Panc1 (cell line): ENCODE data around the gene DDX28. TPM values are rescaled to one million over a fixed set of nuclear protein-coding genes. Genes with fewer than 3 reads are reported as not detected.
"Not testable (repeated sequence)": the region's sequence is repeated elsewhere in the genome, so short reads cannot be mapped to it uniquely, and the experiment has no call there.

Experiments used
- ATAC-seq: fragments of 200-7000 bp; cut with Tn5 transposase; 2 replicates; pipeline ENCODE4 v1.9.1; 2020; ENCODE audit warnings: mild to moderate bottlenecking, moderate library complexity
- BruUV-seq: library from RNA; stranded (reverse); fragments of 400-500 nt; replicated peaks from 2 replicates; lab custom pipeline; 2021; lab: Mats Ljungman, UMichigan
- CTCF ChIA-PET: fragments of 300-600 bp; sonication (Branson Sonifier 250); formaldehyde crosslinking; loops from one replicate; lab custom pipeline; 2022; ENCODE audit warnings: antibody characterized with exemption; lab: Charles Lee
- POLR2A ChIA-PET: fragments of 300-600 bp; sonication (Branson Sonifier 250); formaldehyde crosslinking; loops from one replicate; lab custom pipeline; 2022; ENCODE audit warnings: antibody characterized with exemption; lab: Charles Lee
- DNase-seq: peaks from one replicate; pipeline ENCODE4 v3.0.0-alpha.2; 2010; ENCODE audit warnings: low read depth, low spot score
- H3K27ac ChIP-seq: 2 replicates; pipeline ENCODE4 v1.5.1; 2011; ENCODE audit warnings: mild to moderate bottlenecking, low read length, inconsistent platforms
- H3K27me3 ChIP-seq: fragments of 200-500 bp; sonication (Bioruptor generic); 2 replicates; pipeline ENCODE4 v1.6.0; 2014; ENCODE audit warnings: low read length, inconsistent platforms; ENCODE audit not compliant: control insufficient read depth, insufficient read depth
- H3K36me3 ChIP-seq: fragments of 200-500 bp; sonication (Bioruptor generic); 2 replicates; pipeline ENCODE4 v1.5.1; 2014; ENCODE audit warnings: inconsistent platforms, mild to moderate bottlenecking, low read length, moderate library complexity; ENCODE audit not compliant: control insufficient read depth, insufficient read depth
- H3K4me1 ChIP-seq: 2 replicates; pipeline ENCODE4 v1.5.1; 2011; ENCODE audit warnings: inconsistent platforms, mild to moderate bottlenecking, low read length, moderate library complexity; ENCODE audit not compliant: control insufficient read depth, insufficient read depth
- H3K4me3 ChIP-seq, 2 experiments: 2 replicates each; pipeline ENCODE4 v1.5.1; 2011 to 2012; ENCODE audit warnings: low read depth in 2 of 2, low read length in 2 of 2, mild to moderate bottlenecking in 2 of 2, inconsistent platforms in 1 of 2, moderate library complexity in 1 of 2
- H3K9me3 ChIP-seq: fragments of 200-500 bp; sonication (Bioruptor generic); 2 replicates; pipeline ENCODE4 v1.5.1; 2014; ENCODE audit warnings: low read depth, mild to moderate bottlenecking, inconsistent platforms, low read length, moderate library complexity; ENCODE audit not compliant: control insufficient read depth, insufficient read depth
- CTCF ChIP-seq: fragments of 450-650 bp; IDR thresholded peaks from 2 replicates; pipeline ENCODE4 v1.5.1; 2017; ENCODE audit warnings: mild to moderate bottlenecking
- POLR2AphosphoS5 ChIP-seq: IDR thresholded peaks from 2 replicates; pipeline ENCODE4 v1.6.1; 2012; ENCODE audit warnings: mild to moderate bottlenecking, low read depth, low read length, moderate library complexity
- REST ChIP-seq, 2 experiments: IDR thresholded peaks; 2 replicates each; pipeline ENCODE4 v1.6.1; 2011 to 2012; ENCODE audit warnings: low read depth in 2 of 2, control low read depth in 1 of 2, low read length in 1 of 2, mild to moderate bottlenecking in 1 of 2, moderate library complexity in 1 of 2; ENCODE audit not compliant: insufficient read depth in 1 of 2
- SIN3A ChIP-seq: IDR thresholded peaks from 2 replicates; pipeline ENCODE4 v1.6.1; 2012; ENCODE audit warnings: low read depth, mild to moderate bottlenecking, low read length, moderate library complexity, borderline replicate concordance; ENCODE audit not compliant: insufficient read depth
- TCF7L2 ChIP-seq: IDR thresholded peaks from 2 replicates; pipeline ENCODE4 v1.6.1; 2011; ENCODE audit warnings: mild to moderate bottlenecking, low read depth, low read length, inconsistent platforms
- in situ Hi-C: cut with HindIII; loops from 2 replicates; pipeline ENCODE4 v1.10.0; 2016; ENCODE audit warnings: low sequenced_read_pairs, low pct_unique_long_range_greater_than_20kb
- intact Hi-C: fragments of 100-400 bp; cut with micrococcal nuclease; formaldehyde crosslinking; loops from one replicate; pipeline ENCODE4 v1.10.0; 2022; ENCODE audit not compliant: unreplicated experiment
- total RNA-seq: library from RNA; stranded (reverse); gene quantifications from one replicate; pipeline ENCODE4 v1.2.1, GENCODE V29; 2021; ENCODE audit not compliant: unreplicated experiment

Gene DDX28
- total RNA-seq, 1 experiment from 2014 or later, result 8.4 TPM

- DNase-seq, result no peak
- no peak for TF ChIP-seq TCF7L2
- no peak for TF ChIP-seq CTCF
- TF ChIP-seq REST (IDR thresholded peaks at IDR 0.05; ENCODE audit: insufficient read depth in 1 of 2, low read depth in 2 of 2, low read length in 1 of 2), result no peak
- no peak for TF ChIP-seq SIN3A
- no peak for TF ChIP-seq POLR2AphosphoS5
- Histone ChIP-seq H3K4me1 (no peaks in the 10 kb centered on the region), H3K9me3 (no peaks in the 10 kb centered on the region), H3K27ac (no peak overlapping the region), H3K27me3 (no peaks in the 10 kb centered on the region), H3K4me3 (no peak overlapping the region), H3K36me3 (no peaks in the 10 kb centered on the region)
- CTCF ChIA-PET, result interaction anchor here (0.7 kb wide), 1 partner anchor 117 kb away, joined by 7 read pairs; no protein-coding TSS in a partner anchor
- intact Hi-C loops (no loop called here), in situ Hi-C loops (no loop called here)
- BruUV-seq, result no TSS peak
- no peak for ATAC-seq
- POLR2A ChIA-PET, result no interaction called here
Measured at GRCh38 chr16:68000450-68000849, 22.6 kb downstream of the DDX28 start.

- ChIA-PET CTCF (interaction anchor here (0.7 kb wide), 1 partner anchor 117 kb away, joined by 7 read pairs; no protein-coding TSS in a partner anchor), POLR2A (no interaction called here)
- H3K36me3 ChIP-seq, result no peaks in the 10 kb centered on the region
- intact Hi-C loops, result no loop called here
- no peaks in the 10 kb centered on the region for H3K9me3 ChIP-seq
- no peaks in the 10 kb centered on the region for H3K27me3 ChIP-seq
- BruUV-seq, result no TSS peak
- ATAC-seq (no peak), DNase-seq (no peak)
- H3K4me1 ChIP-seq, result no peaks in the 10 kb centered on the region
- no peak overlapping the region for H3K27ac ChIP-seq
- no peak overlapping the region for H3K4me3 ChIP-seq
- in situ Hi-C loops, result no loop called here
- TF ChIP-seq TCF7L2 (no peak), REST (IDR thresholded peaks at IDR 0.05; ENCODE audit: insufficient read depth in 1 of 2, low read depth in 2 of 2, low read length in 1 of 2) (no peak), POLR2AphosphoS5 (no peak), SIN3A (no peak), CTCF (no peak)
Measured at GRCh38 chr16:67999985-68000384, 23.0 kb downstream of the DDX28 start.

GRCh38 chr16:67998779-67999688, 24.0 kb downstream of the DDX28 start, which contains the start of gene DPEP2:
TSS of gene DPEP2 (minus strand) at chr16:67999484. CDS start at chr16:67993212, 6,272 bp downstream.
- BruUV-seq, H3K4me3 ChIP-seq, H3K9me3 ChIP-seq, in situ Hi-C loops, H3K36me3 ChIP-seq, ATAC-seq, CTCF ChIA-PET, H3K4me1 ChIP-seq, DNase-seq, H3K27me3 ChIP-seq, POLR2A ChIA-PET, intact Hi-C loops, H3K27ac ChIP-seq: not testable (repeated sequence)
